ENCODE data around the gene RIMBP2.

DNA sequence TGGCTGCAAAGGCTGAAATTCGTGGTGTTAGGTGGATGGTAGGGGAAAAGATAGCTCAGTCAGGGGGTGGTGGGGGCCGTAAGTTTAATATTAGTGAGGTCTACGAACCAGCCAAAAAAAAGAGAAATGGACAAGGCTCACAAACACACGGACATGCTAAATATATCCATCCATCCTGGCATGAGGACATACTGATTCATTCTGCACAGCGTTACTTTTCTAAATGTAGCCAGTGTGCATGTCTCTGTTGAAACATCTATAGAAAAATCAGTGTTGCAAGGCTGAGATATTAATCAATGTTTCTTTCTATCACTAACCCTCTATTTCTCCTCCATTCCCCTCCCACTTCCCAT is 227.8 kb downstream of the RIMBP2 start:
- no peak for TF ChIP-seq POLR2A (IDR thresholded peaks at IDR 0.05)
- TF ChIP-seq, protein P1, sequence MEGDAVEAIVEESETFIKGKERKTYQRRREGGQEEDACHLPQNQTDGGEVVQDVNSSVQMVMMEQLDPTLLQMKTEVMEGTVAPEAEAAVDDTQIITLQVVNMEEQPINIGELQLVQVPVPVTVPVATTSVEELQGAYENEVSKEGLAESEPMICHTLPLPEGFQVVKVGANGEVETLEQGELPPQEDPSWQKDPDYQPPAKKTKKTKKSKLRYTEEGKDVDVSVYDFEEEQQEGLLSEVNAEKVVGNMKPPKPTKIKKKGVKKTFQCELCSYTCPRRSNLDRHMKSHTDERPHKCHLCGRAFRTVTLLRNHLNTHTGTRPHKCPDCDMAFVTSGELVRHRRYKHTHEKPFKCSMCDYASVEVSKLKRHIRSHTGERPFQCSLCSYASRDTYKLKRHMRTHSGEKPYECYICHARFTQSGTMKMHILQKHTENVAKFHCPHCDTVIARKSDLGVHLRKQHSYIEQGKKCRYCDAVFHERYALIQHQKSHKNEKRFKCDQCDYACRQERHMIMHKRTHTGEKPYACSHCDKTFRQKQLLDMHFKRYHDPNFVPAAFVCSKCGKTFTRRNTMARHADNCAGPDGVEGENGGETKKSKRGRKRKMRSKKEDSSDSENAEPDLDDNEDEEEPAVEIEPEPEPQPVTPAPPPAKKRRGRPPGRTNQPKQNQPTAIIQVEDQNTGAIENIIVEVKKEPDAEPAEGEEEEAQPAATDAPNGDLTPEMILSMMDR (IDR thresholded peaks at IDR 0.05), result no peak

Data from uterus (tissue), 2 donors.